SU-DHL-6 (cell line): Measurements from ENCODE around the gene TAS1R2.
"Not testable (repeated sequence)": the region's sequence is repeated elsewhere in the genome, so short reads cannot be mapped to it uniquely, and the experiment has no call there.

Source experiments
- H2AFZ ChIP-seq: fragments of 200-600 bp; sonication (generic); 2 replicates; pipeline ENCODE4 v1.6.1; 2014; ENCODE audit warnings: low read depth, mild to moderate bottlenecking, moderate library complexity, mixed read lengths, antibody characterized with exemption, low read length; ENCODE audit not compliant: severe bottlenecking
- H3F3A ChIP-seq: fragments of 200-600 bp; shearing (Covaris generic); 2 replicates; pipeline ENCODE4 v1.6.0; 2016; ENCODE audit warnings: antibody characterized with exemption, mild to moderate bottlenecking; ENCODE audit not compliant: insufficient read depth
- H3K27ac ChIP-seq: fragments of 200-600 bp; sonication (generic); 2 replicates; pipeline ENCODE4 v1.5.1; 2016; ENCODE audit warnings: low read depth, mild to moderate bottlenecking, low read length, moderate library complexity, mixed read lengths
- H3K27me3 ChIP-seq: fragments of 200-600 bp; sonication (generic), shearing (Covaris generic); 2 replicates; pipeline ENCODE4 v1.6.0; 2014; ENCODE audit warnings: mild to moderate bottlenecking, low read length
- H3K36me3 ChIP-seq: fragments of 200-600 bp; sonication (generic); 2 replicates; pipeline ENCODE4 v1.6.1; 2014; ENCODE audit warnings: mild to moderate bottlenecking, low read length, mixed read lengths
- H3K4me2 ChIP-seq: fragments of 300-600, 200-600 bp; shearing (Covaris generic), sonication (generic); 2 replicates; pipeline ENCODE4 v1.6.0; 2014; ENCODE audit warnings: low read length, low read depth, mild to moderate bottlenecking; ENCODE audit not compliant: poor library complexity, severe bottlenecking
- H3K4me3 ChIP-seq: fragments of 200-600 bp; sonication (generic); 2 replicates; pipeline ENCODE4 v1.5.1; 2014; ENCODE audit warnings: antibody characterized with exemption, low read length, mild to moderate bottlenecking, mixed read lengths; ENCODE audit not compliant: insufficient read depth, poor library complexity, severe bottlenecking
- H3K79me2 ChIP-seq: fragments of 200-600 bp; sonication (generic); 2 replicates; pipeline ENCODE4 v1.6.1; 2014; ENCODE audit warnings: mild to moderate bottlenecking, low read length, moderate library complexity; ENCODE audit not compliant: insufficient read depth
- H3K9ac ChIP-seq: fragments of 200-600 bp; sonication (generic); 2 replicates; pipeline ENCODE4 v1.7.0; 2014; ENCODE audit warnings: mild to moderate bottlenecking, low read length
- H3K9me2 ChIP-seq: fragments of 200-600 bp; sonication (generic); replicated peaks from 2 replicates; pipeline ENCODE4 v1.6.1; 2014; ENCODE audit warnings: low read length; ENCODE audit not compliant: insufficient read depth
- H3K9me3 ChIP-seq: fragments of 200-600 bp; sonication (generic); 2 replicates; pipeline ENCODE4 v1.6.1; 2014; ENCODE audit warnings: low read length, mixed read lengths; ENCODE audit not compliant: insufficient read depth
- H4K20me1 ChIP-seq: fragments of 200-600 bp; sonication (generic); 2 replicates; pipeline ENCODE4 v1.6.1; 2014; ENCODE audit warnings: low read depth, mild to moderate bottlenecking, antibody characterized with exemption, low read length, moderate library complexity, mixed read lengths
- CTCF ChIP-seq: fragments of 200-600 bp; sonication (generic); IDR thresholded peaks from one replicate; pipeline ENCODE4 v1.5.1; 2017; ENCODE audit warnings: antibody characterized with exemption, mild to moderate bottlenecking, low read length, moderate library complexity; ENCODE audit not compliant: insufficient read depth, poor library complexity, severe bottlenecking
- EZH2phosphoT487 ChIP-seq: fragments of 200-600 bp; sonication (generic), shearing (Covaris generic); conservative IDR thresholded peaks from 2 replicates; pipeline ENCODE4 v1.6.1; 2018; ENCODE audit warnings: mild to moderate bottlenecking, antibody characterized with exemption, low read length, moderate library complexity, mixed read lengths

TAS1R2 gene

DNA sequence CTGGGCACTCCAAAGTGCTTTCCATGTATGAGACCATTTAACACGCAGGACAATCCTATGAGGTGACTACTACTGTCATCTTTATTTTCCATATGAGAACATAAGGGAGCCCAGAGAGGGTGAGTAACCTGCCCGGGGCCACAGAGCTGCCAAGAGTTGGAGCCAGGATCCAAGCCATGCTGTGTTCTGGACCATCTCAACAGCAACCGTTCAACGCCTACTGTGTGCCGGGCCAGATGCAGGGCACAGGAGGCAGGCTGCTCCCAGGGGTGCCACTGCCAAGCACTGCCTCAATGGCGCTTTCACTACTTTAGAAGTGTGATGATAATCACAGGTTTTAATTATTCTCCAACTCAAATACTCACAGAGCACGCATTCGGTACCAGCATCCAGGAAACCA is 39.1 kb upstream of the TAS1R2 start:
- no peaks in the 10 kb centered on the region for H3K27me3 ChIP-seq
- no peaks in the 10 kb centered on the region for H4K20me1 ChIP-seq
- no peaks in the 10 kb centered on the region for H3K79me2 ChIP-seq
- H3K27ac ChIP-seq: no peak overlapping the region
- H3K9ac ChIP-seq: no peak overlapping the region
- no peaks in the 10 kb centered on the region for H3K9me3 ChIP-seq
- H2AFZ ChIP-seq: no peak overlapping the region
- H3K4me2 ChIP-seq: no peak overlapping the region
- no peak overlapping the region for H3K4me3 ChIP-seq
- H3F3A ChIP-seq: no peaks in the 10 kb centered on the region
- H3K36me3 ChIP-seq: no peaks in the 10 kb centered on the region
- no peak for TF ChIP-seq EZH2phosphoT487
- TF ChIP-seq CTCF: no peak
- H3K9me2 ChIP-seq: no peaks in the 10 kb centered on the region

GRCh38 chr1:18895317-18895716 is 35.9 kb upstream of the TAS1R2 start:
- H3K9me3 ChIP-seq: no peaks in the 10 kb centered on the region
- H3K27ac ChIP-seq: no peak overlapping the region
- H3K79me2 ChIP-seq: no peaks in the 10 kb centered on the region
- no peaks in the 10 kb centered on the region for H3K36me3 ChIP-seq
- H3F3A ChIP-seq: no peaks in the 10 kb centered on the region
- H3K4me3 ChIP-seq: no peak overlapping the region
- H3K4me2 ChIP-seq: no peak overlapping the region
- no peaks in the 10 kb centered on the region for H3K27me3 ChIP-seq
- no peak overlapping the region for H3K9ac ChIP-seq
- H3K9me2 ChIP-seq: no peaks in the 10 kb centered on the region
- no peak overlapping the region for H2AFZ ChIP-seq
- H4K20me1 ChIP-seq: no peaks in the 10 kb centered on the region
- TF ChIP-seq EZH2phosphoT487 (no peak), CTCF (no peak)

GRCh38 chr1:18893120-18893519 is 33.7 kb upstream of the TAS1R2 start:
- no peak overlapping the region for H2AFZ ChIP-seq
- no peaks in the 10 kb centered on the region for H3K9me3 ChIP-seq
- H4K20me1 ChIP-seq: no peaks in the 10 kb centered on the region
- no peak for TF ChIP-seq CTCF
- no peak for TF ChIP-seq EZH2phosphoT487
- H3K9ac ChIP-seq: no peak overlapping the region
- no peaks in the 10 kb centered on the region for H3F3A ChIP-seq
- H3K27ac ChIP-seq: no peak overlapping the region
- no peak overlapping the region for H3K4me2 ChIP-seq
- no peaks in the 10 kb centered on the region for H3K79me2 ChIP-seq
- no peaks in the 10 kb centered on the region for H3K36me3 ChIP-seq
- no peaks in the 10 kb centered on the region for H3K27me3 ChIP-seq
- H3K4me3 ChIP-seq: no peak overlapping the region
- no peaks in the 10 kb centered on the region for H3K9me2 ChIP-seq

DNA sequence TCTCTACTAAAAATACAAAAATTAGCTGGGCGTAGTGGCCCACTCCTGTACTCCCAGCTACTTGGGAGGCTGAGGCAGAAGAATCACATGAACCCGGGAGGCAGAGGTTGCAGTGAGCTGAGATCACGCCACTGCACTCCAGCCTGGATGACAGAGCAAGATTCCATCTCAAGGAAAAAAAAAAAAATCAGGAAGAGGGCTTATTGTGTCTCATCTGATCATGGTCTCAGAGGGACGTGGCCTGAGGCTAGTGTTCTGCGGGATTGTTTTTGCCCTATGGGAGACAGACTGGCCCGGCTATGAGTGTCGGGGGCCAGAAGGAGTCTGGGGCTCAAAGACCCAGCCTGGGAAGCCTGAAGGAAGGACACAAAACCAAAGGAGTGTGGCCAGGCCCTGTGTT is 32.4 kb upstream of the TAS1R2 start:
- not testable (repeated sequence) for H3K27ac ChIP-seq, H2AFZ ChIP-seq, H3K79me2 ChIP-seq, H3K27me3 ChIP-seq, H3K9me2 ChIP-seq, H3K4me2 ChIP-seq, H4K20me1 ChIP-seq, H3F3A ChIP-seq, H3K9me3 ChIP-seq, H3K9ac ChIP-seq, H3K36me3 ChIP-seq, H3K4me3 ChIP-seq
